HEK293T (cell line): ENCODE results near the gene CXXC5.

ENCODE experiments used
- ARNT ChIP-seq: fragments of 450-650 bp; IDR thresholded peaks from 2 replicates; pipeline ENCODE4 v1.6.1; 2017; ENCODE audit warnings: mild to moderate bottlenecking
- BHLHE40 ChIP-seq: fragments of 450-650 bp; IDR thresholded peaks from 2 replicates; pipeline ENCODE4 v1.6.1; 2016; ENCODE audit warnings: mild to moderate bottlenecking, moderate library complexity, borderline replicate concordance
- ELF4 ChIP-seq: fragments of 450-650 bp; IDR thresholded peaks from 2 replicates; pipeline ENCODE4 v1.6.1; 2017; ENCODE audit warnings: antibody characterized with exemption
- FOXM1 ChIP-seq: fragments of 450-650 bp; IDR thresholded peaks from 2 replicates; pipeline ENCODE4 v1.6.1; 2017; ENCODE audit warnings: mild to moderate bottlenecking, borderline replicate concordance
- HDGF ChIP-seq: fragments of 450-650 bp; IDR thresholded peaks from 2 replicates; pipeline ENCODE4 v1.6.1; 2017; ENCODE audit warnings: antibody characterized with exemption, borderline replicate concordance
- NFRKB ChIP-seq: fragments of 450-650 bp; IDR thresholded peaks from 2 replicates; pipeline ENCODE4 v1.6.1; 2016; ENCODE audit warnings: mild to moderate bottlenecking, moderate library complexity
- PKNOX1 ChIP-seq: fragments of 450-650 bp; IDR thresholded peaks from 2 replicates; pipeline ENCODE4 v1.6.1; 2016

DNA sequence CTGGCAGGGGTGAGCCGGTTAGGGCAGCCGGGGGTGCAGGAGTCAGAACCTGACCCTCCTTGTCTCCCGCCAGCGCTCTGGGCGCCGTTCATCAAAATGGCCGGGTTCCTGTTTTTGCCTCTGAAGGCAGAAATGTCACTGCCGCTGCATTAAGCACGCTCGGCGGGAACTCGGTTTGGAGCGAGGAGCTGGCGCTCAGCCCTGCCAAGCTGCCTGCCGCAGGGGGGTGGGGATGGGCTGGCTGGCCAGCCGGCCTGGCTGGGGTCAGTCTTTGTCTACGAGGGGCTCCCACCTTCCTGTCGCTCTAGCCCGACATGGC is 63.7 kb downstream of the CXXC5 start:
- TF ChIP-seq HDGF (no peak), PKNOX1 (no peak), ARNT (no peak), BHLHE40 (no peak), NFRKB (no peak), ELF4 (no peak), FOXM1 (no peak)
